Measurements from ENCODE around the gene DLX1.

- TF ChIP-seq, protein P1, sequence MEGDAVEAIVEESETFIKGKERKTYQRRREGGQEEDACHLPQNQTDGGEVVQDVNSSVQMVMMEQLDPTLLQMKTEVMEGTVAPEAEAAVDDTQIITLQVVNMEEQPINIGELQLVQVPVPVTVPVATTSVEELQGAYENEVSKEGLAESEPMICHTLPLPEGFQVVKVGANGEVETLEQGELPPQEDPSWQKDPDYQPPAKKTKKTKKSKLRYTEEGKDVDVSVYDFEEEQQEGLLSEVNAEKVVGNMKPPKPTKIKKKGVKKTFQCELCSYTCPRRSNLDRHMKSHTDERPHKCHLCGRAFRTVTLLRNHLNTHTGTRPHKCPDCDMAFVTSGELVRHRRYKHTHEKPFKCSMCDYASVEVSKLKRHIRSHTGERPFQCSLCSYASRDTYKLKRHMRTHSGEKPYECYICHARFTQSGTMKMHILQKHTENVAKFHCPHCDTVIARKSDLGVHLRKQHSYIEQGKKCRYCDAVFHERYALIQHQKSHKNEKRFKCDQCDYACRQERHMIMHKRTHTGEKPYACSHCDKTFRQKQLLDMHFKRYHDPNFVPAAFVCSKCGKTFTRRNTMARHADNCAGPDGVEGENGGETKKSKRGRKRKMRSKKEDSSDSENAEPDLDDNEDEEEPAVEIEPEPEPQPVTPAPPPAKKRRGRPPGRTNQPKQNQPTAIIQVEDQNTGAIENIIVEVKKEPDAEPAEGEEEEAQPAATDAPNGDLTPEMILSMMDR (IDR thresholded peaks at IDR 0.05), result no peak
- TF ChIP-seq POLR2A (IDR thresholded peaks at IDR 0.05), result no peak
Observed at GRCh38 chr2:172131713-172132555, 46.6 kb downstream of the DLX1 start.
